Parathyroid adenoma (tissue), 2 donors: Measurements from ENCODE around the gene LRCH1.
A peak's percentile ranks its signal among the peaks of the same experiment; 100 is the strongest.

ENCODE experiments used
- H2AFZ ChIP-seq: fragments of 300-600 bp; sonication (generic); one replicate; pipeline ENCODE4 v1.7.0; 2017; ENCODE audit warnings: antibody characterized with exemption, mild to moderate bottlenecking
- H3K27ac ChIP-seq: fragments of 300-600 bp; sonication (generic); one replicate; pipeline ENCODE4 v1.7.0; 2017
- H3K27me3 ChIP-seq: fragments of 300-600 bp; sonication (generic); one replicate; pipeline ENCODE4 v1.7.0; 2017; ENCODE audit warnings: low read length; ENCODE audit not compliant: control insufficient read depth, insufficient read depth
- H3K36me3 ChIP-seq: fragments of 300-600 bp; sonication (generic); one replicate; pipeline ENCODE4 v1.7.0; 2017; ENCODE audit warnings: low read length; ENCODE audit not compliant: control insufficient read depth, insufficient read depth
- H3K4me1 ChIP-seq: fragments of 300-600 bp; sonication (generic); one replicate; pipeline ENCODE4 v1.7.0; 2017; ENCODE audit warnings: control low read depth
- H3K4me2 ChIP-seq: fragments of 300-600 bp; sonication (generic); one replicate; pipeline ENCODE4 v1.7.0; 2017; ENCODE audit warnings: low read length
- H3K4me3 ChIP-seq: fragments of 300-600 bp; sonication (generic); one replicate; pipeline ENCODE4 v1.7.0; 2017; ENCODE audit warnings: low read depth, low read length
- H3K79me2 ChIP-seq: fragments of 300-600 bp; sonication (generic); one replicate; pipeline ENCODE4 v1.7.0; 2017; ENCODE audit warnings: control low read depth
- H3K9ac ChIP-seq: fragments of 300-600 bp; sonication (generic); one replicate; pipeline ENCODE4 v1.7.0; 2017; ENCODE audit warnings: mild to moderate bottlenecking
- H3K9me3 ChIP-seq: fragments of 300-600 bp; sonication (generic); one replicate; pipeline ENCODE4 v1.7.0; 2017; ENCODE audit warnings: low read length; ENCODE audit not compliant: control insufficient read depth
- TF ChIP-seq, protein P1 (sequence below): fragments of 300-600 bp; sonication (generic); IDR thresholded peaks from one replicate; pipeline ENCODE4 v1.7.0; 2017; ENCODE audit warnings: antibody characterized with exemption, mild to moderate bottlenecking
- donor health status: primary hyperparathyroidism.

LRCH1 gene

DNA sequence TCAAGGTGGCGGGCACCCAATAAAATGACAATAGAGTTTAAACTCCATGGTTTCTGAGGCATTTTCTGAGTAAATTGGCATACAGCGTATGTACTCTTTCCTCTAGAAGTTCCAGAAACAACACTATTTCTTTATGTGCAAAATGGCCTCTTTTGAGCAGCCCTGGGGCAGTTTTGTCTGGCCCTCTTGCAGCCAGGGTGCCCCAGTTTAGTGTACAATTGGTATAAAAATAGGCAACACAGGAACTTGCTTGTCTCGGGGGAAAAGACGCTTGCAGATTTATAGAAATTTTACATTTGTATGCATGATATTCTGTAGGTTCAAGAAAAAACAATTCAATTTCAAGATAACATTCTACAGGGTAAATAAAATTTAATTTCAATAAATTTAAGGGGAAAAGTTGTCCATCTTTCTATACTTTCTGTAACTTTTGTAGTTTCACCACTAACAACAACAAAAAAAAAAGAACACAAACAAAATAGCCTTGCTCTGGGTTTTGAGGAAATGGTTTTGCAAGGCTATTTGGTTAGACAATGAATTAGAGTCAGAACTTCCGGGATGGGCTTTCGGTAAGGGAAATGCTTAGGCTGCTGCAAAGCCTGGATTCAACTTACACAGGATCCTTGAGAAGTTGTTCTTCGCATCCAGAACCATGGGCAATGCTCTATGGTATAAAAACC, 45.3 kb downstream of the LRCH1 start:
- Histone ChIP-seq H3K9me3 (no peaks in the 10 kb centered on the region), H2AFZ (no peak overlapping the region), H3K4me2 (no peak overlapping the region), H3K36me3 (no peaks in the 10 kb centered on the region), H3K27ac (peak overlapping the region; percentile 19), H3K4me3 (no peak overlapping the region), H3K9ac (no peak overlapping the region), H3K4me1 (peaks cover 5% of the 10 kb centered on the region), H3K27me3 (no peaks in the 10 kb centered on the region), H3K79me2 (peaks cover 21% of the 10 kb centered on the region)
- TF ChIP-seq, protein P1, sequence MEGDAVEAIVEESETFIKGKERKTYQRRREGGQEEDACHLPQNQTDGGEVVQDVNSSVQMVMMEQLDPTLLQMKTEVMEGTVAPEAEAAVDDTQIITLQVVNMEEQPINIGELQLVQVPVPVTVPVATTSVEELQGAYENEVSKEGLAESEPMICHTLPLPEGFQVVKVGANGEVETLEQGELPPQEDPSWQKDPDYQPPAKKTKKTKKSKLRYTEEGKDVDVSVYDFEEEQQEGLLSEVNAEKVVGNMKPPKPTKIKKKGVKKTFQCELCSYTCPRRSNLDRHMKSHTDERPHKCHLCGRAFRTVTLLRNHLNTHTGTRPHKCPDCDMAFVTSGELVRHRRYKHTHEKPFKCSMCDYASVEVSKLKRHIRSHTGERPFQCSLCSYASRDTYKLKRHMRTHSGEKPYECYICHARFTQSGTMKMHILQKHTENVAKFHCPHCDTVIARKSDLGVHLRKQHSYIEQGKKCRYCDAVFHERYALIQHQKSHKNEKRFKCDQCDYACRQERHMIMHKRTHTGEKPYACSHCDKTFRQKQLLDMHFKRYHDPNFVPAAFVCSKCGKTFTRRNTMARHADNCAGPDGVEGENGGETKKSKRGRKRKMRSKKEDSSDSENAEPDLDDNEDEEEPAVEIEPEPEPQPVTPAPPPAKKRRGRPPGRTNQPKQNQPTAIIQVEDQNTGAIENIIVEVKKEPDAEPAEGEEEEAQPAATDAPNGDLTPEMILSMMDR = no peak

- H3K4me1 ChIP-seq = peaks cover 5% of the 10 kb centered on the region
- TF ChIP-seq, protein P1 = no peak
- H3K4me3 ChIP-seq = no peak overlapping the region
- H3K79me2 ChIP-seq = peaks cover 19% of the 10 kb centered on the region
- H3K9ac ChIP-seq = no peak overlapping the region
- no peak overlapping the region for H3K27ac ChIP-seq
- no peak overlapping the region for H2AFZ ChIP-seq
- H3K27me3 ChIP-seq = no peaks in the 10 kb centered on the region
- no peaks in the 10 kb centered on the region for H3K9me3 ChIP-seq
- no peaks in the 10 kb centered on the region for H3K36me3 ChIP-seq
- no peak overlapping the region for H3K4me2 ChIP-seq
Observed at GRCh38 chr13:46598820-46599180, 45.8 kb downstream of the LRCH1 start.

DNA sequence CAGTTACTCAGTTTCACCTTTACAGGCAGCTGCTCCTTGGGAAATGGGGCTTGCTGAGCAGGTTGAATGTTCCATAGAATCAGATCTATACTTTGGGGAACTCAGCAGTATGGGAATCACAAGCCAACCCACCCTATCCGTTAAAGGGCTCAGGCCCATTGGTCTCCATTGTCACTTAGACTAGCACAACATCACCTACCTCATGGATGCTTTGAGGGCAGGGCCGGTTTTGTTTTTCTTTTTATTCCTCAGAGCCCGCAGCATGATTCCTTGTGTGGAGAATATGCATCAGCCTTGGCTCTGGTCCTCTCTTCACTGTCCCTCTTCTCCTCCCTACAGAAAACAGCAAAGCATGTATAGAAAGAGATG, 48.0 kb downstream of the LRCH1 start:
- H3K9me3 ChIP-seq = no peaks in the 10 kb centered on the region
- H3K79me2 ChIP-seq = peaks cover 19% of the 10 kb centered on the region
- peaks cover 8% of the 10 kb centered on the region for H3K4me1 ChIP-seq
- no peak overlapping the region for H3K9ac ChIP-seq
- TF ChIP-seq, protein P1 = no peak
- H2AFZ ChIP-seq = no peak overlapping the region
- no peak overlapping the region for H3K4me2 ChIP-seq
- H3K4me3 ChIP-seq = no peak overlapping the region
- no peaks in the 10 kb centered on the region for H3K36me3 ChIP-seq
- no peak overlapping the region for H3K27ac ChIP-seq
- H3K27me3 ChIP-seq = no peaks in the 10 kb centered on the region

DNA sequence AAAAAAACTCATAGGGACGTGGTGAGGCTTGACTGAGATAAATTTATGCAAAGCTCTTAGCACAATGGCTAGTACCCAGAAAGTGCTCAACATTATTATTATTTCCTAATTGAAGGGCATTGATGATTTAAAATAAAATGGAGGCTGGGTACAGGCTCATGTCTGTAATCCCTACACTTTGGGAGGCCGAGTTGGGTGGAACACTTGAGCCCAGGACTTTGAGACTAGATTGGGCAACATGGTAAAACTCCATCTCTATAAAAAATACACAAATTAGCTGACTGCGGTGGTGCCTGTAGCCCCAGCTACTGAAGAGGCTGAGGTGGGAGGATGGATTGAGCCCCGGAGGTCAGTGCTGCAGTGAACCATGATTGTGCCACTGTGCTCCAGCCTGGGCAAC, 49.6 kb downstream of the LRCH1 start:
- no peak overlapping the region for H2AFZ ChIP-seq
- H3K9ac ChIP-seq = no peak overlapping the region
- TF ChIP-seq, protein P1 = no peak
- no peak overlapping the region for H3K4me3 ChIP-seq
- H3K9me3 ChIP-seq = no peaks in the 10 kb centered on the region
- no peaks in the 10 kb centered on the region for H3K27me3 ChIP-seq
- H3K36me3 ChIP-seq = no peaks in the 10 kb centered on the region
- peaks cover 9% of the 10 kb centered on the region for H3K4me1 ChIP-seq
- peaks cover 13% of the 10 kb centered on the region for H3K79me2 ChIP-seq
- H3K27ac ChIP-seq = no peak overlapping the region
- no peak overlapping the region for H3K4me2 ChIP-seq

DNA sequence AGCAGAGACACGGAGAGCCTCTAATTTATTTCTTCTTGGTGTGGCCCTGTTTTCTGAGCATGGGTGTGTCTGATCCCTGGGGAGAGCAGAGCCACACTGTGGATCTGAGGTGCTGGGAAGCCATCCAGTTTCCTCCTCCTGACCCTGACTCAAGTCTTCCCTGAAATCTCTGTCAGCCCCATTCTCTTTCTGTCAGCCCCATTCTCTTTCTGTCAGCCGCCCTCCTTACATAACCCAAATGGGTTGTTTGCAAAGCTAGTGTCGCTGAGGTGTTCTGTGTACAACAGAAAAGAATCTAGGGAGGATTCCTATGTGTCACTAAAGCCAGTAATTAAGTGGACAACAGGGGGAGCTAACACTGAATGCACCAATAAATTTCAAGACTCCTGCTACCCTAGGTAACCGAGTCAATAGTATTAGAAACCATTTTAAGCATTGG, 50.2 kb downstream of the LRCH1 start:
- TF ChIP-seq, protein P1 = peak; percentile 23
- H3K27me3 ChIP-seq = no peaks in the 10 kb centered on the region
- peaks cover 15% of the 10 kb centered on the region for H3K79me2 ChIP-seq
- H3K4me3 ChIP-seq = no peak overlapping the region
- no peaks in the 10 kb centered on the region for H3K36me3 ChIP-seq
- no peak overlapping the region for H3K4me2 ChIP-seq
- no peak overlapping the region for H3K27ac ChIP-seq
- H3K9me3 ChIP-seq = no peaks in the 10 kb centered on the region
- H3K4me1 ChIP-seq = peaks cover 16% of the 10 kb centered on the region
- no peak overlapping the region for H2AFZ ChIP-seq
- no peak overlapping the region for H3K9ac ChIP-seq
